DOHH2 (cell line): Measurements from ENCODE around the gene XRN2.

Experiments used
- EZH2phosphoT487 ChIP-seq: fragments of 200-600 bp; sonication (generic); IDR thresholded peaks from 2 replicates; pipeline ENCODE4 v1.6.1; 2017; ENCODE audit warnings: borderline replicate concordance, mild to moderate bottlenecking, antibody characterized with exemption, low read length, moderate library complexity, mixed read lengths
- TF ChIP-seq, protein P1 (sequence below): fragments of 200-600 bp; sonication (generic); IDR thresholded peaks from one replicate; pipeline ENCODE4 v1.5.1; 2014; ENCODE audit warnings: antibody characterized with exemption, mild to moderate bottlenecking, low read depth, low read length; ENCODE audit not compliant: poor library complexity, severe bottlenecking

DNA sequence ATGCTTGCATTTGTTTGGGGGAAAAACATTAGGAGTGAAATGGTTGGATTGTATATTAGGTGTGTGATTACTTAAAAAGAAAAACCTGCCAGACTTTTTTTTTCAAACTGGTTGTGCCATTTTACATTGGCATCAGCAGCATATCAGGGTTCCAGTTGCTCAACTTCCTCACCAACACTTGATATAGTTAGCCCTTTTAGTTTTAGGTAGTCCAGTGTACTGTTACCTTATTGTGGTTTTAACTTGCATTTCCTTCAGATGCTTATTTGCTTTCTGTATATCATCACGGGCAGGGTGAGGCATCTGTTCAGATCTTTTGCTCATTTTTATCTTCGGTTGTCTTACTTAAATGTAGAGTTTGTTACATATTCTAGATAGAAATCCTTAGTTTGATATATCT, 5.2 kb downstream of the XRN2 start:
- TF ChIP-seq EZH2phosphoT487, result no peak
- TF ChIP-seq, protein P1, sequence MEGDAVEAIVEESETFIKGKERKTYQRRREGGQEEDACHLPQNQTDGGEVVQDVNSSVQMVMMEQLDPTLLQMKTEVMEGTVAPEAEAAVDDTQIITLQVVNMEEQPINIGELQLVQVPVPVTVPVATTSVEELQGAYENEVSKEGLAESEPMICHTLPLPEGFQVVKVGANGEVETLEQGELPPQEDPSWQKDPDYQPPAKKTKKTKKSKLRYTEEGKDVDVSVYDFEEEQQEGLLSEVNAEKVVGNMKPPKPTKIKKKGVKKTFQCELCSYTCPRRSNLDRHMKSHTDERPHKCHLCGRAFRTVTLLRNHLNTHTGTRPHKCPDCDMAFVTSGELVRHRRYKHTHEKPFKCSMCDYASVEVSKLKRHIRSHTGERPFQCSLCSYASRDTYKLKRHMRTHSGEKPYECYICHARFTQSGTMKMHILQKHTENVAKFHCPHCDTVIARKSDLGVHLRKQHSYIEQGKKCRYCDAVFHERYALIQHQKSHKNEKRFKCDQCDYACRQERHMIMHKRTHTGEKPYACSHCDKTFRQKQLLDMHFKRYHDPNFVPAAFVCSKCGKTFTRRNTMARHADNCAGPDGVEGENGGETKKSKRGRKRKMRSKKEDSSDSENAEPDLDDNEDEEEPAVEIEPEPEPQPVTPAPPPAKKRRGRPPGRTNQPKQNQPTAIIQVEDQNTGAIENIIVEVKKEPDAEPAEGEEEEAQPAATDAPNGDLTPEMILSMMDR, result no peak
